ENCODE measurements around the gene ZP2. TPM values are rescaled to one million over a fixed set of nuclear protein-coding genes. Genes with fewer than 3 reads are reported as not detected.

The ZP2 gene
- total and polyA plus RNA-seq, 10 donors, result not detected

GRCh38 chr16:21160276-21160675 lies 51.1 kb downstream of the ZP2 start:
- intact Hi-C loops (cut with DNase I; ENCODE audit: low total_unique reads), result no loop called here
- Histone ChIP-seq H3K27ac (no peak overlapping the region), H3K27me3 (replicated peaks in 1 of 7) (no peaks in the 10 kb centered on the region), H3K9me3 (no peaks in the 10 kb centered on the region), H3K36me3 (peaks cover 0 to 44% (median 7%) of the 10 kb centered on the region in 6 donors), H3K4me1 (peaks cover 9 to 44% (median 28%) of the 10 kb centered on the region in 6 donors), H3K4me3 (no peak overlapping the region)
- TF ChIP-seq POLR2A (IDR thresholded peaks at IDR 0.05) (no peak), POLR2AphosphoS5 (IDR thresholded peaks at IDR 0.05) (no peak)
- TF ChIP-seq, protein P1, sequence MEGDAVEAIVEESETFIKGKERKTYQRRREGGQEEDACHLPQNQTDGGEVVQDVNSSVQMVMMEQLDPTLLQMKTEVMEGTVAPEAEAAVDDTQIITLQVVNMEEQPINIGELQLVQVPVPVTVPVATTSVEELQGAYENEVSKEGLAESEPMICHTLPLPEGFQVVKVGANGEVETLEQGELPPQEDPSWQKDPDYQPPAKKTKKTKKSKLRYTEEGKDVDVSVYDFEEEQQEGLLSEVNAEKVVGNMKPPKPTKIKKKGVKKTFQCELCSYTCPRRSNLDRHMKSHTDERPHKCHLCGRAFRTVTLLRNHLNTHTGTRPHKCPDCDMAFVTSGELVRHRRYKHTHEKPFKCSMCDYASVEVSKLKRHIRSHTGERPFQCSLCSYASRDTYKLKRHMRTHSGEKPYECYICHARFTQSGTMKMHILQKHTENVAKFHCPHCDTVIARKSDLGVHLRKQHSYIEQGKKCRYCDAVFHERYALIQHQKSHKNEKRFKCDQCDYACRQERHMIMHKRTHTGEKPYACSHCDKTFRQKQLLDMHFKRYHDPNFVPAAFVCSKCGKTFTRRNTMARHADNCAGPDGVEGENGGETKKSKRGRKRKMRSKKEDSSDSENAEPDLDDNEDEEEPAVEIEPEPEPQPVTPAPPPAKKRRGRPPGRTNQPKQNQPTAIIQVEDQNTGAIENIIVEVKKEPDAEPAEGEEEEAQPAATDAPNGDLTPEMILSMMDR (IDR thresholded peaks at IDR 0.05 in 8 of 11, conservative IDR thresholded peaks at IDR 0.05 in 3 of 11), result no peak
- 66 to 93% (median 71%) methylated on average over 1 of the region's 1 CpG for WGBS, 5 donors
- no peak for DNase-seq

- TF ChIP-seq POLR2AphosphoS5 (IDR thresholded peaks at IDR 0.05) (no peak), POLR2A (IDR thresholded peaks at IDR 0.05) (no peak)
- TF ChIP-seq, protein P1 (IDR thresholded peaks at IDR 0.05 in 8 of 11, conservative IDR thresholded peaks at IDR 0.05 in 3 of 11), result no peak
- peak overlapping the region; percentile 70 to 97 (median 81) for H3K4me3 ChIP-seq
- H3K4me1 ChIP-seq, result peaks cover 9 to 44% (median 28%) of the 10 kb centered on the region in 6 donors
- WGBS, 5 donors, result 5 to 15% (median 7%) methylated on average over 18 to 27 of the region's 27 CpGs
- H3K27me3 ChIP-seq (replicated peaks in 1 of 7), result no peaks in the 10 kb centered on the region
- intact Hi-C loops (cut with DNase I; ENCODE audit: low total_unique reads), result loop anchor here (10.0 kb wide), 2 partner anchors 145 to 1165 kb away; no protein-coding TSS in a partner anchor
- no peaks in the 10 kb centered on the region for H3K9me3 ChIP-seq
- peak; percentile 84 for DNase-seq
- H3K36me3 ChIP-seq, result peaks cover 0 to 36% (median 4%) of the 10 kb centered on the region in 6 donors
- H3K27ac ChIP-seq, result peak overlapping the region in 6 of 8 donors; percentile 13 to 85 (median 63)
Measured at GRCh38 chr16:21159281-21159951, 52.0 kb downstream of the ZP2 start.

- intact Hi-C loops (cut with DNase I; ENCODE audit: low total_unique reads), result loop anchor here (10.0 kb wide), 2 partner anchors 146 to 1166 kb away; no protein-coding TSS in a partner anchor
- WGBS, 5 donors, result 1 to 3% (median 1%) methylated on average over 39 to 59 of the region's 59 CpGs
- TF ChIP-seq POLR2AphosphoS5 (IDR thresholded peaks at IDR 0.05), result peak; percentile 60 to 84 (median 80)
- TF ChIP-seq, protein P1 (IDR thresholded peaks at IDR 0.05 in 8 of 11, conservative IDR thresholded peaks at IDR 0.05 in 3 of 11), result no peak
- no peaks in the 10 kb centered on the region for H3K27me3 ChIP-seq (replicated peaks in 1 of 7)
- H3K9me3 ChIP-seq, result no peaks in the 10 kb centered on the region
- peaks cover 9 to 44% (median 28%) of the 10 kb centered on the region in 6 donors for H3K4me1 ChIP-seq
- DNase-seq, result peak; percentile 97
- H3K4me3 ChIP-seq, result peak within 1 kb of the TSS; percentile 70 to 97 (median 81)
- peak within 1 kb of the TSS; percentile 6 to 85 (median 64) for H3K27ac ChIP-seq
- H3K36me3 ChIP-seq, result peaks cover 0 to 26% (median 3%) of the 10 kb centered on the region in 6 donors
Measured at GRCh38 chr16:21158208-21159110, 52.9 kb downstream of the ZP2 start, which contains the start of gene LDAF1. Gene LDAF1 (plus strand): TSS chr16:21158674. CDS start chr16:21161183, 2,509 bp downstream.
